Mesothelial cell of epicardium (in vitro differentiated cells): ENCODE measurements around the gene SUPT4H1. TPM values are rescaled to one million over a fixed set of nuclear protein-coding genes. Genes with fewer than 3 reads are reported as not detected.
"Not testable (repeated sequence)": the region's sequence is repeated elsewhere in the genome, so short reads cannot be mapped to it uniquely, and the experiment has no call there.

Source experiments
- DNase-seq, 2 experiments: peaks; one replicate each; pipeline ENCODE4 v3.0.0; 2021; ENCODE audit warnings: low spot score in 2 of 2; ENCODE audit not compliant: unreplicated experiment in 2 of 2
- H3K27ac Mint-ChIP-seq: 2 replicates; pipeline ENCODE4 v1.8.0; 2021; ENCODE audit warnings: mixed read lengths
- H3K27me3 Mint-ChIP-seq: 2 replicates; pipeline ENCODE4 v1.8.0; 2021; ENCODE audit warnings: low read depth, mixed read lengths
- H3K36me3 Mint-ChIP-seq: 2 replicates; pipeline ENCODE4 v1.8.0; 2021; ENCODE audit warnings: mixed read lengths
- H3K4me1 Mint-ChIP-seq: 2 replicates; pipeline ENCODE4 v1.8.0; 2021; ENCODE audit warnings: mixed read lengths
- H3K4me3 Mint-ChIP-seq: 2 replicates; pipeline ENCODE4 v1.8.0; 2021; ENCODE audit warnings: mild to moderate bottlenecking, moderate library complexity, mixed read lengths
- H3K9me3 Mint-ChIP-seq: 2 replicates; pipeline ENCODE4 v1.8.0; 2021; ENCODE audit warnings: mixed read lengths
- total RNA-seq: library from RNA; stranded (reverse); gene quantifications from 3 replicates; pipeline ENCODE4 v1.2.1, GENCODE V29; 2021
- TF ChIP-seq, protein P1 (sequence below): fragments of 200-600 bp; sonication (generic); IDR thresholded peaks from one replicate; pipeline ENCODE4 v1.5.0; 2021; ENCODE audit warnings: antibody characterized with exemption; ENCODE audit not compliant: unreplicated experiment

Gene SUPT4H1
- 76.8 to 90.7 TPM (median 86.6 TPM) in 3 replicates for total RNA-seq

DNA sequence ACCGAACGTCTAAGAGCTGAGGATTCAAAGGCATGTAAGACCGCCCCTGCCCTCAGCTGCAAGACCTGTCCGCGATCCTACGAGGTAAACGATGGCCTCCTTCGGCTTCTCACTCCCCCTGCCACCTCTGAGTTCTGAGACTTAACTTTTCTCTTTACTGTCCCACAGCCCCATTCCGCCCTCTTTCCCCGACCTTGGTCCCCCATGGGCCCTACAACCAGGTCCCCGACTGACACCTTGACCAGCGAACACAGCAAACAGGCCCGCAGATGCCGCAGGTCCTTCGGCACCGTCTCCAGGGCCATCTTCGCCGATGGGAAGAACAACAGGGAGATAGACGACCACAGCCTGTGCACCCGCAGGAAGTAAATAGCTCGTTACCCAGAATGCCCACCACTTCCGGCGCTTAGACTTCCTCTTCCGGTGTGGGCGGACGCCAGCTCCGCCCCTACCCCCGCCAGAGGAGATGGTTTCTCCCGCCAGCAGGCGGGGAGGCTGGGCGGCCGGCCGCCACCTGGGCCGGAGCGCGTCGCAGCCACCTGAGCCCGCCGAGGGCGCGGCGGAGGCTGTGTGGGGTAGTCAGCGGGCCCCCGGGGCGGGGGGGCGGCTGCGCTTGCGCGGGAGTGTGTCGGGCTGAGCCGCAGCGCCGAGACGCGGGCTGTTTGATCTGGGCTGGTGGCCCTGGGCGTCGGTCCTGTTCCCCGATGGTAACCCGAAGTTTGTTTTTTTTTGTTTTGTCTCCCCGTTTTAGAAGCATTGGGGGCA is at the start of gene SUPT4H1:
Gene SUPT4H1 (minus strand): TSS at position 371 of the 765 bp plus-strand sequence. CDS start 66 bp downstream, at position 305.
- no peaks in the 10 kb centered on the region for H3K9me3 Mint-ChIP-seq

DNA sequence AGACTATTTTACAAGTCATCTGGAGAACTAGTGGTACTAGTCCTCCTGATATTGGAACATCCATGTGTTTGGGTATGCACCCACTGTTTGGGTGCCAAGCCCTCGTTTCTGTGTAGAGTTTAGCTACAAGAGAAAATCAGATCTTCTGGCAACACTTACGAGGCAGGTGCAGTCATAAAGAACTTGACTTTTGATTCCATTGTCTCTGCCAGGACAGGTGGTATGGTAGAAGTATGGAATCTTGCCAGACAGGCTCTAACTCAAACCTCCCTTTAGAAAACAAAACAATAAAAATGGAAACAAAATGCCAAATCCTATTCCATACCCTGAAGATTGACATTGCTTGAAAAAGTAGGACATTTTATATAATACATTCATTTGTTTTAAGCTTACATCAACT is 49.3 kb upstream of the SUPT4H1 start:
- Mint-ChIP-seq H3K4me3 (no peak overlapping the region), H3K9me3 (no peaks in the 10 kb centered on the region), H3K27me3 (no peaks in the 10 kb centered on the region), H3K36me3 (peaks cover 6% of the 10 kb centered on the region), H3K4me1 (peaks cover 88% of the 10 kb centered on the region), H3K27ac (peak overlapping the region; percentile 85)
- TF ChIP-seq, protein P1, sequence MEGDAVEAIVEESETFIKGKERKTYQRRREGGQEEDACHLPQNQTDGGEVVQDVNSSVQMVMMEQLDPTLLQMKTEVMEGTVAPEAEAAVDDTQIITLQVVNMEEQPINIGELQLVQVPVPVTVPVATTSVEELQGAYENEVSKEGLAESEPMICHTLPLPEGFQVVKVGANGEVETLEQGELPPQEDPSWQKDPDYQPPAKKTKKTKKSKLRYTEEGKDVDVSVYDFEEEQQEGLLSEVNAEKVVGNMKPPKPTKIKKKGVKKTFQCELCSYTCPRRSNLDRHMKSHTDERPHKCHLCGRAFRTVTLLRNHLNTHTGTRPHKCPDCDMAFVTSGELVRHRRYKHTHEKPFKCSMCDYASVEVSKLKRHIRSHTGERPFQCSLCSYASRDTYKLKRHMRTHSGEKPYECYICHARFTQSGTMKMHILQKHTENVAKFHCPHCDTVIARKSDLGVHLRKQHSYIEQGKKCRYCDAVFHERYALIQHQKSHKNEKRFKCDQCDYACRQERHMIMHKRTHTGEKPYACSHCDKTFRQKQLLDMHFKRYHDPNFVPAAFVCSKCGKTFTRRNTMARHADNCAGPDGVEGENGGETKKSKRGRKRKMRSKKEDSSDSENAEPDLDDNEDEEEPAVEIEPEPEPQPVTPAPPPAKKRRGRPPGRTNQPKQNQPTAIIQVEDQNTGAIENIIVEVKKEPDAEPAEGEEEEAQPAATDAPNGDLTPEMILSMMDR = no peak
- no peak for DNase-seq

More for the DNA sequence above, at the start of gene SUPT4H1:
- H3K4me1 Mint-ChIP-seq = peaks cover 20% of the 10 kb centered on the region
- TF ChIP-seq, protein P1 = no peak
- H3K36me3 Mint-ChIP-seq = peaks cover 30% of the 10 kb centered on the region
- H3K4me3 Mint-ChIP-seq = peak within 1 kb of the TSS; percentile 100
- H3K27me3 Mint-ChIP-seq = no peaks in the 10 kb centered on the region
- peak; percentile 85 to 90 for DNase-seq
- H3K27ac Mint-ChIP-seq = peak within 1 kb of the TSS; percentile 98

DNA sequence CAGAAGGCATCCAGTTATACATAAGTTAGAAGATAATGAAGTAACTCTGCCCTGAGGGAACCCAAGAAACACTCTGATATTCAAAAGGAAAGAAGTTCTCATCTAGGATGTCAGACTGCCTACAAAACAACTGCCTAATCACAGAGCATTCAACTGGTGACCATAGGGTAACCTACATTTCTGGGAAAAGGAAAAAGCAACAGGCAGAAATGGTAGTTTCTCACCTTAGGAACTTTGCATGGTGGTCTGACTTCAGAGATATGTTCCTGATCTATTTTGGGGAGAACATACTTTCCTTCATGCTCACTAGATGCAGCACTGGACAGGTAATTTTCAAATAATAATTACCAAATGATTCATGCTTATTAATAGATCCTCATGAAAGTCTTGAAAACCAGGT is 48.8 kb upstream of the SUPT4H1 start:
- H3K4me3 Mint-ChIP-seq = no peak overlapping the region
- peak overlapping the region; percentile 85 for H3K27ac Mint-ChIP-seq
- H3K27me3 Mint-ChIP-seq = no peaks in the 10 kb centered on the region
- peaks cover 88% of the 10 kb centered on the region for H3K4me1 Mint-ChIP-seq
- no peaks in the 10 kb centered on the region for H3K9me3 Mint-ChIP-seq
- peaks cover 6% of the 10 kb centered on the region for H3K36me3 Mint-ChIP-seq
- DNase-seq = no peak
- TF ChIP-seq, protein P1 = no peak

DNA sequence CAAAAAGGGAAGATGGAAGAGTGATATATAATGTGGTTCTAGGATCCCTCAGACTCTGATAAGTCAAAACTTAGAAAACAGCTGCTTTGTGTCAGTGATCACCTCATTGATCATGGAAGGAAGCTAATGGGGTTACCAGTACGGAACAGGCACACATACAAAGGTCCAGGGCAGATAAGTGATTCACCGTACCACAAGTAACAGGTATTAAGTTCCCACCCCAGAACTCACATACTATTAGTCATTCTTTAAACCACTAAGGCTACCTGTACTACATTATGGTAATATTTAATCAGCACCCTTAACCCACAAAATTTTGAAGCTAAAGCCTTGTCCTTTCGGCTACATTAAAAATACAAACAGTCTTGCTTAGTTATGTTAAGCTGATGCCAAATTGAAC is 48.0 kb upstream of the SUPT4H1 start:
- DNase-seq = no peak
- Mint-ChIP-seq H3K4me3 (no peak overlapping the region), H3K27me3 (no peaks in the 10 kb centered on the region), H3K27ac (peak overlapping the region; percentile 60), H3K4me1 (peaks cover 89% of the 10 kb centered on the region), H3K9me3 (no peaks in the 10 kb centered on the region), H3K36me3 (peaks cover 6% of the 10 kb centered on the region)
- TF ChIP-seq, protein P1 = no peak

DNA sequence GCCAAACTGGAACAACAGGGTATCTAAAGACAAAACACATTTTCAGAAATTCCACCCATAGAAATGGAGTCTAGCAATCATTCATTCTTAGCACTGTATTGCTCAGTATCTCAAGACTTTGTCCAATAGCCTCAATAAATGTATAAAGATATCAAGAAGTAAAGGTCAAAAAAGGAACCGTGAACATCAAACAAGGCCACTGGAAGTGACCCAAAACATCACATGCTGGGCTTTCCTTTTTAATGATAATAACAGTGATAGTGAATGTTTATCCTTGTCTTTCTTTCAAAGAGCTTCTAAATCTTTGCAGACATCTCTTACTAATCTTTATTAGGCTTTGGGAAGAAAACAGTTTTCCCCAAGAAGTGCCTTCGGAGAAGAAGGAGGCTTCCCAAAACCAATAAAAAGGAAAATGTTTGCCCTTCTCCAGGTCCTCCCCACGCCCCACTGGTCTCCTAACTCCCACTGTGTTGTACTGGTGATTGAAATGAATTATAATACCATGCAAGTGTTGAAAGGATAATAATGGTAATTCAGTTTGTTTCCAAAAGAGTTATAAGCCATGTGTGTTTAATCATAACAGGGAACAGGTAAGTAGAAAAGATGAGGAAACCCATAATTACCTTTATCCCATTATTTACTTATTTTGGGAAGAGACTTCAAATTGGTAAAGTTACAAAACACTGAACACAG is 46.7 kb upstream of the SUPT4H1 start:
- DNase-seq = no peak
- peak overlapping the region; percentile 90 for H3K27ac Mint-ChIP-seq
- TF ChIP-seq, protein P1 = no peak
- no peaks in the 10 kb centered on the region for H3K9me3 Mint-ChIP-seq
- no peaks in the 10 kb centered on the region for H3K27me3 Mint-ChIP-seq
- peaks cover 12% of the 10 kb centered on the region for H3K36me3 Mint-ChIP-seq
- peaks cover 84% of the 10 kb centered on the region for H3K4me1 Mint-ChIP-seq
- no peak overlapping the region for H3K4me3 Mint-ChIP-seq

DNA sequence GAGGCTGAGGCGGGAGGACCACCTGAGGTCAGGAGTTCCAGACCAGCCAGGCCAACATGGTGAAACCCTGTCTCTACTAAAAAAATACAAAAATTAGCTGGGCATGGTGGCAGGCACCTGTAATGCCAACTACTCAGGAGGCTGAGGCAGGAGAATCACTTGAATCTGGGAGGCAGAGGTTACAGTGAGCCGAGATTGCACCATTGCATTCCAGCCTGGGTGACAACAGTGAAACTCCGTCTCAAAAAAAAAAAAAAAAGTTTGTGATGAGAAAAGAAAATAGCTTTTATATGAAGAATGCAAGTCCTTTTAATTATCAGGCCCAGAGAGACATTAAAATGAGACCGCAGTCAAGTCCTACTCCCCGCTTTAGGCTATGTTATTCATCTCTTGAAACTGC is 45.4 kb upstream of the SUPT4H1 start:
- Mint-ChIP-seq H3K36me3 (peaks cover 12% of the 10 kb centered on the region), H3K4me1 (peaks cover 77% of the 10 kb centered on the region), H3K27ac (peak overlapping the region; percentile 86)
- H3K4me3 Mint-ChIP-seq, DNase-seq, H3K9me3 Mint-ChIP-seq, H3K27me3 Mint-ChIP-seq: not testable (repeated sequence)
